ENCODE results near the gene PTPN3.

GRCh38 chr9:109491590-109491989 lies 6.5 kb downstream of the PTPN3 start:
- TF ChIP-seq CTCF (conservative IDR thresholded peaks at IDR 0.05 in 1 of 2, IDR thresholded peaks at IDR 0.05 in 1 of 2; ENCODE audit: low read depth in 1 of 2, low read length in 2 of 2), result no peak
- no peak for TF ChIP-seq EZH2 (IDR thresholded peaks at IDR 0.05; ENCODE audit: low read length, missing control alignments)
